ENCODE measurements around the gene FHOD1.

The FHOD1 gene

GRCh38 chr16:67280090-67281015, 33.1 kb upstream of the FHOD1 start:
- Mint-ChIP-seq H3K27ac (peak overlapping the region; percentile 64), H3K36me3 (ENCODE audit: low read depth) (peaks cover 47% of the 10 kb centered on the region), H3K4me3 (peak overlapping the region; percentile 59), H3K4me1 (ENCODE audit: low read depth) (peaks cover 25% of the 10 kb centered on the region), H3K9me3 (no peaks in the 10 kb centered on the region), H3K27me3 (no peaks in the 10 kb centered on the region)
- DNase-seq: no peak

GRCh38 chr16:67279296-67280089, 32.2 kb upstream of the FHOD1 start, which contains the start of gene PLEKHG4:
Gene PLEKHG4, plus strand, starts transcription at chr16:67279532. Its CDS starts 513 bp downstream, at chr16:67280045.
- Mint-ChIP-seq H3K9me3 (no peaks in the 10 kb centered on the region), H3K27me3 (no peaks in the 10 kb centered on the region), H3K36me3 (ENCODE audit: low read depth) (peaks cover 47% of the 10 kb centered on the region), H3K4me3 (peak within 1 kb of the TSS; percentile 89), H3K4me1 (ENCODE audit: low read depth) (peaks cover 27% of the 10 kb centered on the region), H3K27ac (peak within 1 kb of the TSS; percentile 93)
- DNase-seq: peak; percentile 91

GRCh38 chr16:67278773-67279295, 31.6 kb upstream of the FHOD1 start:
- H3K4me3 Mint-ChIP-seq: peak overlapping the region; percentile 89
- no peaks in the 10 kb centered on the region for H3K9me3 Mint-ChIP-seq
- H3K27ac Mint-ChIP-seq: peak overlapping the region; percentile 93
- no peaks in the 10 kb centered on the region for H3K27me3 Mint-ChIP-seq
- peaks cover 47% of the 10 kb centered on the region for H3K36me3 Mint-ChIP-seq (ENCODE audit: low read depth)
- peaks cover 27% of the 10 kb centered on the region for H3K4me1 Mint-ChIP-seq (ENCODE audit: low read depth)
- no peak for DNase-seq

GRCh38 chr16:67277999-67278772, 30.9 kb upstream of the FHOD1 start:
- peak overlapping the region; percentile 93 for H3K27ac Mint-ChIP-seq
- peak overlapping the region; percentile 89 for H3K4me3 Mint-ChIP-seq
- no peaks in the 10 kb centered on the region for H3K9me3 Mint-ChIP-seq
- peaks cover 27% of the 10 kb centered on the region for H3K4me1 Mint-ChIP-seq (ENCODE audit: low read depth)
- H3K36me3 Mint-ChIP-seq (ENCODE audit: low read depth): peaks cover 44% of the 10 kb centered on the region
- H3K27me3 Mint-ChIP-seq: no peaks in the 10 kb centered on the region
- DNase-seq: no peak

- H3K27ac Mint-ChIP-seq: peak overlapping the region; percentile 90
- H3K4me3 Mint-ChIP-seq: peak overlapping the region; percentile 89
- peaks cover 38% of the 10 kb centered on the region for H3K36me3 Mint-ChIP-seq (ENCODE audit: low read depth)
- H3K27me3 Mint-ChIP-seq: no peaks in the 10 kb centered on the region
- H3K9me3 Mint-ChIP-seq: no peaks in the 10 kb centered on the region
- DNase-seq: no peak
- H3K4me1 Mint-ChIP-seq (ENCODE audit: low read depth): peaks cover 27% of the 10 kb centered on the region
Measured at GRCh38 chr16:67277294-67277998, 30.2 kb upstream of the FHOD1 start.

GRCh38 chr16:67275321-67275720, 28.0 kb upstream of the FHOD1 start:
- no peak overlapping the region for H3K27ac Mint-ChIP-seq
- no peak overlapping the region for H3K4me3 Mint-ChIP-seq
- DNase-seq: no peak
- H3K36me3 Mint-ChIP-seq (ENCODE audit: low read depth): peaks cover 41% of the 10 kb centered on the region
- H3K9me3 Mint-ChIP-seq: no peaks in the 10 kb centered on the region
- H3K27me3 Mint-ChIP-seq: no peaks in the 10 kb centered on the region
- peaks cover 26% of the 10 kb centered on the region for H3K4me1 Mint-ChIP-seq (ENCODE audit: low read depth)

GRCh38 chr16:67271446-67271845, 24.2 kb upstream of the FHOD1 start:
- no peaks in the 10 kb centered on the region for H3K9me3 Mint-ChIP-seq
- H3K27ac Mint-ChIP-seq: no peak overlapping the region
- no peak for DNase-seq
- H3K27me3 Mint-ChIP-seq: no peaks in the 10 kb centered on the region
- H3K36me3 Mint-ChIP-seq (ENCODE audit: low read depth): peaks cover 21% of the 10 kb centered on the region
- no peak overlapping the region for H3K4me3 Mint-ChIP-seq
- H3K4me1 Mint-ChIP-seq (ENCODE audit: low read depth): peaks cover 6% of the 10 kb centered on the region

GRCh38 chr16:67270931-67271338, 23.7 kb upstream of the FHOD1 start:
- Mint-ChIP-seq H3K36me3 (ENCODE audit: low read depth) (peaks cover 16% of the 10 kb centered on the region), H3K4me3 (no peak overlapping the region), H3K27me3 (no peaks in the 10 kb centered on the region), H3K9me3 (no peaks in the 10 kb centered on the region), H3K4me1 (ENCODE audit: low read depth) (peaks cover 3% of the 10 kb centered on the region), H3K27ac (no peak overlapping the region)
- DNase-seq: no peak

GRCh38 chr16:67269766-67270165, 22.5 kb upstream of the FHOD1 start:
- DNase-seq: no peak
- H3K36me3 Mint-ChIP-seq (ENCODE audit: low read depth): peaks cover 8% of the 10 kb centered on the region
- no peaks in the 10 kb centered on the region for H3K27me3 Mint-ChIP-seq
- H3K27ac Mint-ChIP-seq: no peak overlapping the region
- H3K4me1 Mint-ChIP-seq (ENCODE audit: low read depth): no peaks in the 10 kb centered on the region
- H3K9me3 Mint-ChIP-seq: no peaks in the 10 kb centered on the region
- no peak overlapping the region for H3K4me3 Mint-ChIP-seq

- Mint-ChIP-seq H3K9me3 (no peaks in the 10 kb centered on the region), H3K4me3 (no peak overlapping the region), H3K27me3 (no peaks in the 10 kb centered on the region), H3K27ac (no peak overlapping the region), H3K36me3 (ENCODE audit: low read depth) (peaks cover 6% of the 10 kb centered on the region), H3K4me1 (ENCODE audit: low read depth) (no peaks in the 10 kb centered on the region)
- no peak for DNase-seq
Measured at GRCh38 chr16:67268136-67268579, 20.9 kb upstream of the FHOD1 start.

GRCh38 chr16:67265834-67266233, 18.6 kb upstream of the FHOD1 start:
- Mint-ChIP-seq H3K9me3 (no peaks in the 10 kb centered on the region), H3K36me3 (ENCODE audit: low read depth) (no peaks in the 10 kb centered on the region), H3K4me1 (ENCODE audit: low read depth) (peaks cover 1% of the 10 kb centered on the region), H3K4me3 (no peak overlapping the region), H3K27me3 (no peaks in the 10 kb centered on the region), H3K27ac (no peak overlapping the region)
- DNase-seq: no peak

- H3K4me3 Mint-ChIP-seq: no peak overlapping the region
- no peaks in the 10 kb centered on the region for H3K9me3 Mint-ChIP-seq
- H3K4me1 Mint-ChIP-seq (ENCODE audit: low read depth): peaks cover 2% of the 10 kb centered on the region
- no peak for DNase-seq
- no peaks in the 10 kb centered on the region for H3K27me3 Mint-ChIP-seq
- no peak overlapping the region for H3K27ac Mint-ChIP-seq
- no peaks in the 10 kb centered on the region for H3K36me3 Mint-ChIP-seq (ENCODE audit: low read depth)
Measured at GRCh38 chr16:67264866-67265265, 17.6 kb upstream of the FHOD1 start.

GRCh38 chr16:67264277-67264676, 17.0 kb upstream of the FHOD1 start:
- Mint-ChIP-seq H3K27ac (no peak overlapping the region), H3K4me1 (ENCODE audit: low read depth) (peaks cover 2% of the 10 kb centered on the region)

More at GRCh38 chr16:67264277-67264676, 17.0 kb upstream of the FHOD1 start:
- Mint-ChIP-seq H3K9me3 (no peaks in the 10 kb centered on the region), H3K4me3 (no peak overlapping the region), H3K27me3 (peaks cover 3% of the 10 kb centered on the region), H3K36me3 (ENCODE audit: low read depth) (no peaks in the 10 kb centered on the region)
- DNase-seq: no peak
